Spinal cord (tissue), 10 donors: ENCODE results near the gene JSRP1. TPM values are rescaled to one million over a fixed set of nuclear protein-coding genes. Genes with fewer than 3 reads are reported as not detected.

Experiments
- DNase-seq, 6 donors: peaks; one replicate each; pipeline versions ENCODE4 v3.0.0 to v3.0.0-alpha.2; 2013 to 2015; ENCODE audit warnings: low spot score in 6 of 6, low read depth in 4 of 6
- H3K27ac ChIP-seq: one replicate; pipeline ENCODE4 v1.5.1; 2013; ENCODE audit warnings: low read depth, low read length, control low read depth
- H3K27me3 ChIP-seq: one replicate; pipeline ENCODE4 v1.6.1; 2013; ENCODE audit warnings: low read length; ENCODE audit not compliant: control insufficient read depth, insufficient read depth
- H3K36me3 ChIP-seq: one replicate; pipeline ENCODE4 v1.6.1; 2013; ENCODE audit warnings: low read length; ENCODE audit not compliant: control insufficient read depth, insufficient read depth
- H3K4me1 ChIP-seq: one replicate; pipeline ENCODE4 v1.6.1; 2013; ENCODE audit warnings: low read length; ENCODE audit not compliant: control insufficient read depth, insufficient read depth
- H3K4me3 ChIP-seq: one replicate; pipeline ENCODE4 v1.5.1; 2013; ENCODE audit warnings: low read depth, low read length, control low read depth
- H3K9me3 ChIP-seq: one replicate; pipeline ENCODE4 v1.6.1; 2013; ENCODE audit warnings: low read length; ENCODE audit not compliant: control insufficient read depth, insufficient read depth
- WGBS: methylation state at CpG from one replicate; pipeline ENCODE4 v1.1.5; 2013; ENCODE audit warnings: missing lambda C conversion rate; ENCODE audit not compliant: insufficient coverage; 5-methylcytosine and 5-hydroxymethylcytosine counted together
- long read RNA-seq, 4 donors: transcript quantifications; one replicate each; lab custom pipeline, GENCODE V29; 2026
- polyA plus RNA-seq, 2 donors: library from polyadenylated mRNA; unstranded; fragments of 120-200 nt; gene quantifications; one replicate each; pipeline ENCODE4 v1.2.1, GENCODE V29; 2013; ENCODE audit not compliant: insufficient read length in 2 of 2
- total RNA-seq, 2 donors: library from RNA; depleted of rRNA in 1 of 2; stranded (reverse); fragments of 120-200 nt in 1 of 2; fragments of >200 nt in 1 of 2; gene quantifications; one replicate each; pipeline versions ENCODE4 v1.2.3 to v1.2.4, GENCODE V29; 2013 to 2014
- donor health status: healthy.

JSRP1 gene, protein sequence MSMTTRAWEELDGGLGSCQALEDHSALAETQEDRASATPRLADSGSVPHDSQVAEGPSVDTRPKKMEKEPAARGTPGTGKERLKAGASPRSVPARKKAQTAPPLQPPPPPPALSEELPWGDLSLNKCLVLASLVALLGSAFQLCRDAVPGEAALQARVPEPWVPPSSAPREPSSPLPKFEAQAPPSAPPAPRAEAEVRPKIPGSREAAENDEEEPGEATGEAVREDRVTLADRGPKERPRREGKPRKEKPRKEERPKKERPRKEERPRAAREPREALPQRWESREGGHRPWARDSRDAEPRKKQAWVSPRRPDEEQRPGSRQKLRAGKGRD
- under 1 TPM; 0.33 to 0.69 TPM for total RNA-seq
- under 1 TPM; 0.74 to 0.90 TPM for polyA plus RNA-seq
- long read RNA-seq, donor 1, partial matches to known transcripts: 879 of 899 reads
- long read RNA-seq, donor 1, other reads (novel, unspliced or antisense): 20 of 899 reads
- long read RNA-seq, donor 2, partial matches to known transcripts: 535 of 535 reads
- long read RNA-seq, donor 2, other reads (novel, unspliced or antisense): 0 of 535 reads
- long read RNA-seq, donor 3: 0 reads
- long read RNA-seq, donor 4, partial matches to known transcripts: 343 of 1,231 reads
- long read RNA-seq, donor 4, other reads (novel, unspliced or antisense): 888 of 1,231 reads

DNA sequence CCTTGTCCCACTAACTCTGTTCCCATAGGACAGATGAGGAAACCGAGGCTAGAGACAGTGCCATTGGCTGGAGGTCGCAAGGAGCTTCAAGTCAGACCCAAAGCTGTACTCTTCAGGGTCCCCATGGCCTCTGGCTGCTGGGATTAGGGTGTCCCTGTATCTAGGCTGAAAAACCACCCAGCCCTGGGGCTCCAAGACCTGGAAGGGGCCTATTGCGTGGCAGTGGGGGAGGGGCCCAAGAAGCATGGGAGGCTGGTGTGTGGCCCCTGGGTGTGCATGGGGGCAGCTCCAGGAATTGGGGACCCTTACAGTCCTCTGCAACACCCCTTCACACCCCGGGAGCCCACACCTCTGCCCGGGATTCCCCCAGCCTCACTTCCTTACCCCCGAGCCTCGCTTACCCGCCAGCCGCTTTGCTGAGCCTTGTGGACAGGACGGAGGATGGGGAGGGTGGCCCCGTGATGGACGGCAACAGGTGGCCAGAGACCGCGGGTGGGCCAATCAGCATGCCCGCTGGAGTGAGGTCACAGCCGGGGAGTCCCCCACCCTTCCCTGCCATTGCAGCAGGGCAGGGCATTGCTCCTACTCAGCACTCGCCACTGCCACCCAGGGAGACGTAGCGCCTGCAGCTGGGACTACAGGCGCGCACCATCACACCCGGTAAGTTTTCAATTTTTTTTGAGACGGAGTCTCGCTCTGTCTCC is at the start of gene JSRP1:
JSRP1 (minus strand) TSS at position 436 of the 704 bp plus-strand sequence. CDS start 1,103 bp downstream, outside the sequence.
- Histone ChIP-seq H3K4me1 (peaks cover 24% of the 10 kb centered on the region), H3K27ac (no peak within 1 kb of the TSS), H3K36me3 (no peaks in the 10 kb centered on the region), H3K4me3 (no peak within 1 kb of the TSS), H3K9me3 (no peaks in the 10 kb centered on the region), H3K27me3 (peaks cover 28% of the 10 kb centered on the region)
- no peak for DNase-seq
- 71% methylated on average over 21 of the region's 24 CpGs for WGBS

DNA sequence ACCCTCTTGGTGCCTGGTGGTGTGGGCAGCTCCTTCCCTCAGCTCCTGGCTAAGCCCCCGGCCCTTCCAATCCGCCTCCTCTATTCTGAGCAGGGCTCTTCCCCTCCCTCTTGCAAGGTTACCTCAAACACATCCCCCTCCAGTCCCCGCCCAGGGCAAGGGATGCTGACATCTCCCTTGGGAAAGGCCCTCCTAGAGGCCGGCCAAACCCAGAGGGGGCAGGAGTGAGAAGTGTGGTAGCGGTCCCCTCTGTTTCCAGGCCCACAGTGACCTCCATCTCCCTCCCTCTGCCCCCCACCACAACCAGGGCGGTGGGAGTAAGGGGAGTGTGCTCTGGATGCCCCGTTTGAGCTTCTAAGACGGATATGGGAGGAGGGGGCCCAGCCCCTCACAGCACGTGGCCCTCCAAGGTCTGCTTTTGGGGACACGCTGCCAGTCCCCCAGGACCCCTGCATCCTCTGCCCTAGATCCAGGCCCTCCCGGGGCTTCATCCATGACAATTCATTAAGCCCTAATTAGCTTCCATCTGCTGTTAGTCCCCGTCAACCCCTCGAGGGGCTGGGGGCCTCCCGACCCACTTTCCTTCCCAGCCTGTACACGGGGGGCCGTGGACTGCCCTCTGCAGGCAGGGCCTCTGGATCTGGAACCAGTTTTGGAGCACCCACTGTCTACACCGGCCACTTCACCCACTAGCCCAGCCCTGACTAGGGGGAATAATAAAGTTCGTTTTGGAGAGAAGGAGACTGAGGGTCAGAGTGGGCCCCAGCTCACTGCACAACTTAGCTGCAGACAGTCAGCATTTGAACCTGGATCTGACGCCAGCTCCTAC is 49.4 kb upstream of the JSRP1 start:
- Histone ChIP-seq H3K27ac (no peak overlapping the region), H3K4me3 (no peak overlapping the region), H3K36me3 (peaks cover 9% of the 10 kb centered on the region), H3K9me3 (no peaks in the 10 kb centered on the region), H3K4me1 (peaks cover 50% of the 10 kb centered on the region), H3K27me3 (peaks cover 21% of the 10 kb centered on the region)
- WGBS: 49% methylated on average over 6 of the region's 19 CpGs
- DNase-seq: no peak

DNA sequence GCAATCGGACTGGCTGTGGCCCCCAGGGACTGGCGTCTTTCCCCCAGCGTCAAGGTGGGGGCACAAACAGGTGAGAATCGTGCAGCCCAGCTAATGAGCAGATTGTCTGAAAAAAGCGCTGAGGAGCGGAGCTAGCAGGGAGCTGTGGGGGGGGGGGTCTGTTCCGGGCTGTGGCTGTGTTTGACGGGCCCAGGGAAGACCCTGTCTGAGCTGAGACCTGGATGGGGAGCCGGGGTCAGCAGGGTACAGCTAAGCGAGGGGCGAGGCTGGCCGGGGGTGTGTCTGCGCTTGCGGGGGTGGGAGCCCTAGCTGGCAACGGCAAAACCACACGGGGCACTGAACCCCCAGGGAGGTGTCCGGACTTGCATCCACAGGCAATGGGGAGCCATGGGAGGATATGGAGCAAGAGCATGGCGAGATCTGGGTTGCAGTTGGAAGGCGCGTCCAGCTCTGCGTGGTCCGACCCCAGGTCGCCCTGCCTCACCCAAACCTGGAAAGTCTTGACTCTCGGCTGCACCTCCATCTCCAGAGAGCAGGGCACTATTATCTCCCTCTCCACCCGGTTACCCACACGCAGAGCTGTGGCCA is 47.1 kb upstream of the JSRP1 start:
- Histone ChIP-seq H3K9me3 (no peaks in the 10 kb centered on the region), H3K27ac (no peak overlapping the region), H3K4me3 (no peak overlapping the region), H3K27me3 (peaks cover 14% of the 10 kb centered on the region), H3K4me1 (peaks cover 31% of the 10 kb centered on the region), H3K36me3 (peaks cover 11% of the 10 kb centered on the region)
- DNase-seq: no peak
- 79% methylated on average over 25 of the region's 26 CpGs for WGBS

DNA sequence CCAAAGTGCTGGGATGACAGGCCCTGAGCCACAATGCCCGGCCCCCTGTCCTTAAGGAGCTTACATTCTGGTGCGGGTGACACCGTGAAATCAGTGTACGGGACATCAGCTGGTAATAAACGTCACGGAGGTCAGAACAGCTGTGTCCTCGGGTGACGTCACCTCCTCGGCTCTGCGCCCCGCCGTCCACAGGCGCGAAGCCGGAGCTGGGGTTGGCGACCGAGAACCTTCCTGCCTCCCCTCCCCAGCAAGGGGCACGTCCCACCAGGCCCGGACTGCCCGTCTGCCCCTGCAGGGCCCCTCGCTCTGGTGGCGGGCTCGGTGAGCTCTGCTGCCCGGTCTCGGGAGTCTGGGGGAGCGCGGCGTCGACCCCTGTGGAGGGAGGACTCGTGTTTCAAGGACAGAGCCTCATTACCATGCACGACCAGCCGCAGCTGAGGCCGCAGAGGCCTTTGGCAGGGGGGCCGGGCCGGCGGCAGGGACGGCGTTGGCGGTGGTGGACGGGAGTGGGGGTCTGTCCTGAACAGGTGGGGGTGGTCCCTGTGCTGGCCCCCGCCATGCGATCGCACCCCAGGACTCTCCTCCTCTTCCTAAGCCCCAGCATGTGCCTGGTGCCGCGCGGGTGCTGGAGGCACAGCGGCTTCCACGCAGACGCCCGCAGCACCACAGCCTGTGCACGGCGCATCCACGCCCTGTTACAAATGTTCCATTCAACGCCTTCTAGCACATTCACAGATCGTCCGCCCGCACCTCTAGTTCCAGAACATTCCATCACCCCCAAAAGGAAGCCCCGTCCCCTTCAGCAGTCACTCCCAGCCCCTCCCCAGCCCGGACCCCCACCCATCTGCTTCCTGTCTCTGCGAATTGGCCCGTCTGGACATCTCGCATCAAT is 46.3 kb upstream of the JSRP1 start:
- no peak overlapping the region for H3K4me3 ChIP-seq
- no peaks in the 10 kb centered on the region for H3K9me3 ChIP-seq
- peaks cover 11% of the 10 kb centered on the region for H3K27me3 ChIP-seq
- peaks cover 26% of the 10 kb centered on the region for H3K4me1 ChIP-seq
- WGBS: 12% methylated on average over 60 of the region's 62 CpGs
- no peak overlapping the region for H3K27ac ChIP-seq
- peaks cover 11% of the 10 kb centered on the region for H3K36me3 ChIP-seq
- DNase-seq: peak in 2 of 6 donors; percentile 57 to 73

DNA sequence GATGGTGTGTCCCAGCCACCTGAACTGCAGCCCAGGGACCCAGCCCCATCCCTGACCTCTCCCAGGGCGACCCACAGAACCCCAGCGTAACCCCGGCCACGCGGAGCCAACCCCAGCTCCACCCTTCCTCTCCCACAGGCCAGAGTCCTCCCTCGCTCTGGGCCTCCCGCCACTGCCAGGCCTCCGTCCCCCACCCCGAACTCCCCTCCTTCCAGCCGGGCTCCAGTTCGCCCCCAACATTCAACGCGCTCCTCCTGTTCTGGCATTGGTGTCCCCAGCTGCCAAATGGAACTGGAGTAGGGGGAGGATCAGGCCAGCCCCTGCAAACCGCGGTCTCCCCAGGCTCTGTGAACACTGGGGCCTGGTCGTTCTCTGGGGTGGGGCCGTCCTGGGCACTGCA is 44.3 kb upstream of the JSRP1 start:
- peaks cover 22% of the 10 kb centered on the region for H3K4me1 ChIP-seq
- H3K9me3 ChIP-seq: no peaks in the 10 kb centered on the region
- H3K4me3 ChIP-seq: no peak overlapping the region
- no peak overlapping the region for H3K27ac ChIP-seq
- no peak for DNase-seq
- 73% methylated on average over 15 of the region's 17 CpGs for WGBS
- H3K27me3 ChIP-seq: peaks cover 6% of the 10 kb centered on the region
- peaks cover 8% of the 10 kb centered on the region for H3K36me3 ChIP-seq

DNA sequence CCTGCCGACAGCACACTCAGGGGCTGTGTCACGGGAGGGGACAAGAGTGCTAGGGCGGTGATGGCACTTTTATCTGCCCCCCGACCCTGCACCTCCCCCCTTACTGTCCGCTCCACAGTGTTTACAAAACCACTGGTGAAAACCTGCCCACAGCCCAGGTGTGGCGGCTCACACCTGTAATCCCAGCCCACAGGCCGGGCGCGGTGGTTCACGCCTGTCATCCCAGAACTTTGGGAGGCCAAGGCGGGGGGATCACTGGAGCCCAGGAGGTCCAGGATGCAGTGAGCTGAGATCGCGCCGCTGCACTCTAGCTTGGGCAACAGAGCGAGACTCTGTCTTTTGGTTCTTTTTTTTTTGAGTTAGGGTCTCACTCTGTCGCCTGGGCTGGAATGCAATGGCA is 39.9 kb upstream of the JSRP1 start:
- Histone ChIP-seq H3K4me3 (no peak overlapping the region), H3K9me3 (no peaks in the 10 kb centered on the region), H3K4me1 (peaks cover 26% of the 10 kb centered on the region), H3K36me3 (peaks cover 2% of the 10 kb centered on the region), H3K27me3 (peaks cover 26% of the 10 kb centered on the region), H3K27ac (no peak overlapping the region)
- WGBS: 87% methylated on average over 11 of the region's 16 CpGs
- no peak for DNase-seq

DNA sequence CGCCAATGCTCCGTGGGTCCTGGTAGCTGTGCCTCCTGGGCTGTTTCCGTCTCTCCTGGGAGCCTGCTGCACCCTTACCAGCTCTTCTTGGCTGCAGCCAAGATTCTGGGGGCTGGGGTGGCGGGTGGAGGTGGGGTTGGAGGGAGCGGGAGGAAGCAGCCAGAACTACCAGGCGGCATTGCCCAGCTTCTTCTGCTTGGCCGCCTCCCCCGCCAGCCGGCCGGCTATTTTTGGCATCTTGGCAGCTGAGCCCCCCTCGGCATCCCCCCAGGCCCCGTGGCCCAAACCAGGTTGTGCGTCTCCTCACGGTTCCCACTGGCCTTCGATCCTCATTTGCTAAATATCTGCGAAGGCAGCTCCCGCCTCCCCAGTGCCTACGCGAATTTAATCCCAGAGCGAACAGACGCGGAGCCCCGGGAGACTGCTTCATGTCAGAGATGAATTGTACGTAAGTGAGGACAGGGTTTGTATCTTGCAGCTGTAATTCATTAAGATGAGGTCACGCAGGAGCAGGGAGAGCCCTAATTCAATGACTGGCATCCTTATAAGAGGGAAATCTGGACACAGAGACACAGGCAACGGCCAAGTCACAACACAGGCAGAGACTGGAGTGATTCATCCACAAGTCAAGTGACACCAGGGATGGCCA is 38.6 kb upstream of the JSRP1 start:
- Histone ChIP-seq H3K4me3 (no peak overlapping the region), H3K9me3 (no peaks in the 10 kb centered on the region), H3K27ac (peak overlapping the region; percentile 67), H3K4me1 (peaks cover 38% of the 10 kb centered on the region), H3K27me3 (peaks cover 39% of the 10 kb centered on the region), H3K36me3 (peaks cover 4% of the 10 kb centered on the region)
- 12% methylated on average over 26 of the region's 26 CpGs for WGBS
- peak in 3 of 6 donors; percentile 31 to 73 (median 60) for DNase-seq

DNA sequence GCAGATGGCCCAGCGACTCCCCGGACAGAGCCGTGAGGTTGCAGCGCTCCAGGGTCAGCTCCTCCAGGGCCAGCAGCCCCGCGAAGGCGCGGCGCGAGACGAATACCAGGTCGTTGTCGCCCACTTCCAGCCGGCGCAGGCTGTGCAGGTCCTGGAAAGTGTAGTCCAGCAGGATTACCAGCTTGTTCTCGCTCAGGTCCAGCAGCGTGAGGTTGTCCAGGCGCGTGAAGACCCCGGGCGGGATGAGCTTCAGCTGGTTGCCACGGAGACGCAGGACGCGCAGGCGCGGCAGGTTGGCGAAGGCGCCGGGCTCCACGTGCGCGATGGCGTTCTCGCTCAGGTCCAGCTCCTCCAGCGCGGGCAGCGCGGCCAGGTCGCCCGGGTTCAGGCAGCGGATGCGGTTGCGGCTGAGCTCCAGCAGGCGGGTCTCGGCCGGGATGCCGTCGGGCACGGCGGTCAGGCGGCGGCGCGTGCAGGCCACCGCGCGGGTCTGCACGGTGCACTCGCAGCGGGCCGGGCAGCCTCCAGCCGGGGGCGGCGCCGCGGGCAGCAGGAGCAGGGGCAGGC is 35.1 kb upstream of the JSRP1 start:
- H3K27me3 ChIP-seq: peaks cover 61% of the 10 kb centered on the region
- peaks cover 4% of the 10 kb centered on the region for H3K36me3 ChIP-seq
- H3K9me3 ChIP-seq: no peaks in the 10 kb centered on the region
- no peak overlapping the region for H3K27ac ChIP-seq
- peak in 2 of 6 donors; percentile 70 to 91 for DNase-seq
- no peak overlapping the region for H3K4me3 ChIP-seq
- WGBS: under 1% methylated on average over 67 of the region's 67 CpGs
- peaks cover 47% of the 10 kb centered on the region for H3K4me1 ChIP-seq
